ENCODE data around the gene HAGHL.

DNA sequence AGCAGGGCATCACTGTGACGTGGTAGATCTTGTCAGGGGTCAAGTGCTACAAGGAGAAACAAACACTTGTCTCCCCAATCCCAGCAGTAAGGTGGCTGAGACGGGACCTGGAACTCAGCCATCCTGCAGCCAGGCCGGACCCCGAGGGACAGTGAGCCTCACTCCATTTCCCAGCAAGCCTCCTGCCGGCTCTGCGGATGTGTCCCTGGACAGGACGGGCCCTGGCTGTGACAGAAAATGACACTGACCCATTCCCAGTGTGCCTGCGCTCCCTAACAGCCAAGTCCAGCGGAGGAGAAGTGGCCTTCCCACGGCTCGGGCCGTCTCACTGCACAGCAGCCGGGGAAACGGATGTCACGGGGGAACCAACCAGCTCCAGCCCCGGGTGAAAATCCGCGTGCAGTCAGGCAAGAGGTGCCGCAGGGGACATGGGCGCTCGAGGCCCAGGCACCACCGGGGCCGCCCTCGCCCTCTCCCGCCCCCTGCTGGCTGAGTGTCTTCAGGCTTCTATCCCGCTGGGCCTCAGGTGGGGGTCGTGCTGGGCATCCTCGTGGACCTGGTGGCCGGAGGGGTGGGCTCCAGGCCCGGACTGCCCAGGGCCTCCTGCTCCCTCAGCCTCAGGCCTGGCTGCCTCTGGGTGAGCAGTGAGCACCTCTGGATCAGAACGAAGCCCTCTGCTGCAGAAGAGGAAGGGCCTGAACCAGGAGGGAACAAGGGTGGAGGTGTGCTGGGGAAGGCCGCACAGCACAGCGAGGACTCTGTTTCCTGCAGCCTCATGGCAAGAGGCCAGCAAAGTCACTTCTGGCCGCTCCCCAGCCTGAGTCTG lies 6.7 kb downstream of the HAGHL start:
- no peak for TF ChIP-seq TAF1 (conservative IDR thresholded peaks at IDR 0.05)
- TF ChIP-seq CTCF (IDR thresholded peaks at IDR 0.05; ENCODE audit: low read depth, low read length, missing input control): no peak
- TF ChIP-seq, protein P1, sequence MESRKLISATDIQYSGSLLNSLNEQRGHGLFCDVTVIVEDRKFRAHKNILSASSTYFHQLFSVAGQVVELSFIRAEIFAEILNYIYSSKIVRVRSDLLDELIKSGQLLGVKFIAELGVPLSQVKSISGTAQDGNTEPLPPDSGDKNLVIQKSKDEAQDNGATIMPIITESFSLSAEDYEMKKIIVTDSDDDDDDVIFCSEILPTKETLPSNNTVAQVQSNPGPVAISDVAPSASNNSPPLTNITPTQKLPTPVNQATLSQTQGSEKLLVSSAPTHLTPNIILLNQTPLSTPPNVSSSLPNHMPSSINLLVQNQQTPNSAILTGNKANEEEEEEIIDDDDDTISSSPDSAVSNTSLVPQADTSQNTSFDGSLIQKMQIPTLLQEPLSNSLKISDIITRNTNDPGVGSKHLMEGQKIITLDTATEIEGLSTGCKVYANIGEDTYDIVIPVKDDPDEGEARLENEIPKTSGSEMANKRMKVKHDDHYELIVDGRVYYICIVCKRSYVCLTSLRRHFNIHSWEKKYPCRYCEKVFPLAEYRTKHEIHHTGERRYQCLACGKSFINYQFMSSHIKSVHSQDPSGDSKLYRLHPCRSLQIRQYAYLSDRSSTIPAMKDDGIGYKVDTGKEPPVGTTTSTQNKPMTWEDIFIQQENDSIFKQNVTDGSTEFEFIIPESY (IDR thresholded peaks at IDR 0.05): no peak
- no peak for TF ChIP-seq SP1 (IDR thresholded peaks at IDR 0.05)
- no peak for TF ChIP-seq RAD21 (IDR thresholded peaks at IDR 0.05)
- TF ChIP-seq MAX (IDR thresholded peaks at IDR 0.05): no peak

Measured in liver (tissue), 3 donors.